Right renal pelvis (tissue), 4 donors: ENCODE data around the gene PARP8. TPM values are rescaled to one million over a fixed set of nuclear protein-coding genes. Genes with fewer than 3 reads are reported as not detected.
"Not testable (repeated sequence)": the region's sequence is repeated elsewhere in the genome, so short reads cannot be mapped to it uniquely, and the experiment has no call there.

Source experiments
- DNase-seq, 4 donors: peaks; one replicate each; pipeline ENCODE4 v3.0.0-alpha.2; 2013; ENCODE audit warnings: low read depth in 4 of 4, low spot score in 3 of 4, missing footprints in 1 of 4
- polyA plus RNA-seq, 4 donors: library from polyadenylated mRNA; unstranded; fragments of 120-200 nt; gene quantifications; one replicate each; pipeline ENCODE4 v1.2.1, GENCODE V29; 2013; ENCODE audit not compliant: insufficient read length in 4 of 4

Gene PARP8
- polyA plus RNA-seq, 4 donors = 13.1 to 19.8 (median 16.7) TPM

DNA sequence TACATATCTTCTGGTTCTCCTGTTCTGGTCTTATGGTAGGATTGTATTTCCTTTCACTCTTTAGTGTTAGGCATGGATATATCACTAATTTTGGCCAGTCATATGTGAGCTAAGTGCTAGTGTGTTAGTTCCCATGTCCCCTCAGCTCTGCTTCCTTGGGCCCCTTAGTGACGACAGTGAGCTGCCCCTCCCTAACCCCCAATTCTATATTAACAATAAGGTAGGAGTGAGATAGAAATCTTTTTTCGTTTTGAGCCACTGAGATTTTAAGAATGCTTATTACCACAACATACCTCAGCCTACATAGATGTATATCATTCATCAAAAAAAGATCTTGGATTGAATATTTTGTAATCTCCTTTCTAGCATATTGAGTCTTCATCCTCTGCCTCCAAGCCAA, 100.5 kb downstream of the PARP8 start:
- no peak for DNase-seq

DNA sequence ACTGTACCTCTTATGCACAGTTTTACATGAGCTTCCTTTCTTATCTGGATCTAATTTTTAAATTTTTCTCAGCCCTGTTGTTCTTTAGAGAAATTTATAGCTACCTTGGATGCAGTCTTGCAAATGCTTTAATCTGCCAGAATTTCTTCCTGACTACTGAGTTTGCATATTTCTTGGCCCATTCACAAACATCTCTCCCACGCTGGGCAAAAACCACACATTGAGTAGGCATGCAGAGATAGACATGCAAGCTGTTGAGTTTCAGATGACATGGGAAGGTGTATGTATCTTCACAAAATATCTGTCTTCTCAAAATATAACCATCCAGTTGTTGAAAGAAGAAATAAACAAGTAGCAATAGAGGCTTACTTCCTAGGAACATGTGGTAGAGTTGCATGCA, 101.2 kb downstream of the PARP8 start:
- no peak for DNase-seq

- DNase-seq = no peak
Observed at GRCh38 chr5:50768634-50769033, 102.2 kb downstream of the PARP8 start.

DNA sequence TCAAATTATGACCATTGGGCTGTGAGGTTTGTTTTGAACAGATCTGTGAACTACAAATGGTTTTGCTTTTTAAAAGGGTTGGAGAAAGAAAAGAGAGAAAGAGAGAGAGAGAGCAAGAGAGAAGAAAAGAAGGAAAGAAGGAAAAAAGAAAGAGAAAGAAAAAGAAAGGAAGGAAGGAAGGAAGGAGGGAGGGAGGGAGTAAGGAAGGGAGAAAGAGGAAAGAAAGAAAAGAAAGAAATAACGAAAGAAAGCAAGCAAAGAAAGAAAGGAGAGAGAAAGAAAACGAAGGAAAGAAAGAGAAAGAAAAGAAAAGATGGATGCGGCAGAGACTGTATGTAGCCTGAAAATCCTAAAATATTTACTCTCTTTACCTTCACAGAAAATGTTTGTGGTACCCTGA, 104.0 kb downstream of the PARP8 start:
- DNase-seq = no peak

GRCh38 chr5:50774446-50775175, 108.2 kb downstream of the PARP8 start:
- not testable (repeated sequence) for DNase-seq

DNA sequence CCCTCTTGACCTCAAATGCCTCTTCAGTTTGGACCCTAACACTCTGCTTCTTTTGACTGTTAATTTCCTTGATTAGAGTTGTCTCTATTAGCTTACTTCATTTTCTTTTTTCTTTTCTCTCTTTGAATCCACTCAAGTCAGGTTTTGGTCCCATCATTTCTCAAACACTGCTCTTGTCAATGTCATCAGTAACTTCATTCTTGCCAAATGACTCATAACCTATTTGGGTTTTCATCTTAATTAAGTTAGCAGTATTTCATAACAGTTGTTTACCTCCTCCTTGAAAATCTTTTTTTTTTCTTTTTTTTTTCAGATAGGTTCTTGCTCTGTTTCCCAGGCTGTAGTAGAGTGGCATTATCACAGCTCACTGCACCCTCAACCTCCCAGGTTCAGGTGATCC, 119.6 kb downstream of the PARP8 start:
- no peak for DNase-seq

DNA sequence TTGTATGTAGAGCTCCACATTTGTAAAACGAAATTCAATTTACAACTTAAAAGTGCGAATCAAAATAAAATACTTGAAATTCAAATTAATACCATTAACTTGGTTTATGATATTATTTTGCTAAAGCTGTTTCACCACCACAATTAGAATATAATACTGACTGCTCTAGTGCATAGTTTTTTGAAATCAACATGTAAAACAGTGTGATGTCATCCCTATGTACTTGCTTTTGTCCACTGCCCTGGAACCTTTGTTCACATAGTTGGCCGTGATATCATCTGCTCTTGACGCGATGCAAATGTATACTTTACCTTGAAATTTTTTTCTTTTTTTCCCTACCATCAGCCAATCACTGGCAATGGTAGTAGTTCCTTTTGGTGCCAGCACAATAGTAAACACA, 125.4 kb downstream of the PARP8 start:
- no peak for DNase-seq

GRCh38 chr5:50792843-50793242, 126.4 kb downstream of the PARP8 start:
- DNase-seq = no peak

DNA sequence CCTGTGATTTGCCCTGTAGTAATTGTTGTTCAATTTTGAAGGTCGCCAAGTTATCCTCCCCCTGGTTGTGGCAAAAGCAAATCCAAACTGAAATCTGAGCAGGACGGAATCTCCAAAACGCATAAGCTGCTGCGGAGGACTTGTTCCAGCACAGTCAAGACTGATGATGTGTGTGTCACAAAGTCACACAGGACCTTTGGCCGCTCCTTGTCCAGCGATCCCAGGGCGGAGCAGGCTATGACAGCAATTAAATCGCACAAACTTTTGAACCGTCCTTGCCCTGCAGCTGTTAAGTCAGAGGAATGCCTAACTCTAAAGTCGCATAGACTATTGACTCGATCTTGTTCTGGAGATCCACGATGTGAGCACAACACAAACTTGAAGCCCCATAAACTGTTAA, 128.4 kb downstream of the PARP8 start:
- DNase-seq = no peak

DNA sequence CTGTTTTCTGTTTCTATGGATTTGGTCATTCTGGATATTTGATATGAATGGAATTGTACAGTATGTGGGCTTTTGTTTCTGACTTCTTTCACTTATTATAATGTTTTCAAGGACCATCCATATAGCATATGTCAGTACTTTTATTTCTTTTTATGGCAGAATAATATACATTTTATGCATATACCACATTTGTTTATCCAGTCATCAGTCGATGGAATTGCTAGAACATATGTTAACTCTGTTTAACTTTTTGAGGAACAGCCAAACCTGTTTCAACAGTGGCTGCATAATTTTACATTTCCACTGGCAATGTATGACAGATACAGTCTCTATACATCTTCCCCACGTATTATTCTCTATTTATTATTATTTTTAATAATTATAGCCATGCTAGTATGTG, 131.6 kb downstream of the PARP8 start:
- no peak for DNase-seq

DNA sequence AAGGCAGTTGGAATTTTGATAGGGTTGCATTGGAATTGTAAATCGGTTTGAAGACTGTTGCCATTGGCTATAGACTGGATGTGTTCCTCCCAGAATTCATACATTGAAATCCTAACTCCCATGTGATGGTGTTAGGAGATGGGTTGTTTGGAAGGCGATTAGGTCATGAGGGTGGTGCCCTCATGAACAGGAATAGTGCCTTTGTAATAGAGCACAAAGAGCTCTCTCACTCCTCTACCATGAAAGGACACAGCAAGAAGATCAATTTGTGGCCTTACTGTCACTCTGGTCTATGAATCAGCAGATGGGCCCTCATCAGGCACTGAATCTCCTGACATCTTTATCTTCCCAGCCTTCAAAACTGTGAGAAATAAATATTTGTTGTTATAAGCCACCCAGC, 133.2 kb downstream of the PARP8 start:
- no peak for DNase-seq

GRCh38 chr5:50800410-50800809, 134.0 kb downstream of the PARP8 start:
- DNase-seq = no peak

- DNase-seq = no peak
Observed at GRCh38 chr5:50807661-50808060, 141.2 kb downstream of the PARP8 start.

GRCh38 chr5:50808406-50808805, 142.0 kb downstream of the PARP8 start:
- no peak for DNase-seq

- not testable (repeated sequence) for DNase-seq
Observed at GRCh38 chr5:50811746-50812145, 145.3 kb downstream of the PARP8 start.

- no peak for DNase-seq
Observed at GRCh38 chr5:50813691-50814090, 147.3 kb downstream of the PARP8 start.

- DNase-seq = no peak
Observed at GRCh38 chr5:50814556-50814955, 148.1 kb downstream of the PARP8 start.

GRCh38 chr5:50822046-50822445, 155.6 kb downstream of the PARP8 start:
- DNase-seq = no peak

GRCh38 chr5:50822761-50823160, 156.3 kb downstream of the PARP8 start:
- DNase-seq = no peak

- no peak for DNase-seq
Observed at GRCh38 chr5:50823568-50823967, 157.1 kb downstream of the PARP8 start.

DNA sequence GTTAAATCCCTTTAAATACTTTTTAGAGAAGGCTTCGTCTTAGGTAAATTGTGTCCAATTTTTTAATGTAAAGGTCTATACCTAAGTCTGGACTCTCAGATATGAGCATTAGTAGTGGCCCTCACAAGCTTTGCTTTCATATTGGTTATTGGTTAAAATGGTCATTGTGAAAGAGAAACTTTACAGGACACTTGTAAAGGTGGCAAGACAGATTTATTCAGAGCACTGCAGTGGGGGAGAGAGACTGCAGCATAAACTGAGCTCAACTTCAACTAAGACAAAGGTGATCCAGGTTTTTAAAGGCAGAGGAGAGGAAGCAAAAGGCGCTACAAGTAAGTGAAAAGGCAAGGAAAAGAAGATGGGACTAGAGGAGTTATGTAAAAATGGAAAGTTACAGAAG, 157.7 kb downstream of the PARP8 start:
- no peak for DNase-seq

DNA sequence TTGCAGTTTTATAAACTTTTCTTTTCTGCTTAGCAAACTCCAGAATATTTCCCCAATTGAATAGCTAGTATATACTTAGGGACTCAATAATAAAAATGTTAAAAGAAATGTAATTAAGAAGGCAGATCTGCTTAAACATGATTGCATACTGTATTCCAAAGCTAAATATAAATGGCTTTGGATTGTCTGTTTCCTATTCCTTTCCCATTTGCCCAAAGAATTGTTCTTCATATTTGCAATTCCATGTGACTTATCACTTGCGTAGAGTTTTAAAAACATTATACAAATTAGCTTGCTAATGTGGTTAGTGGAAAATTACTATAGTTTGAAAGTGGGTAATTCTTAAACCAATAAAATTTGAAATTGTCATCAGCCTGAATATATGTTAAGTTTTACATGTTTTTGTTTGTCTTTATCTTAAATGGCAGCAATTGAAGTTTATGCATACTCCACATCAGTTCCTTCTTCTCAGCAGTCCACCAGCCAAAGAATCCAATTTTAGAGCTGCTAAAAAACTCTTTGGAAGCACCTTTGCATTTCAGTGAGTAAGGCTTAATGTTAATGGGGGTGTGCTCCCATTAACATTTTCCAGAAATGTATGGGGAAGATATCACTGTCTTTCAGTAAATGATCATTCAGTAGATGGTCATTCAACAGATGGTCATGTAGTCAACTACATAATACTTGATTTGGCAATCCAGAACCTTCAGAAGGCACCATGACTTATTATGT, 161.2 kb downstream of the PARP8 start:
- no peak for DNase-seq
